GM12891 (cell line): ENCODE measurements around the gene SCNN1A.
A peak's percentile ranks its signal among the peaks of the same experiment; 100 is the strongest.

ENCODE experiments used
- POLR2A ChIP-seq: IDR thresholded peaks from 2 replicates; pipeline ENCODE4 v1.6.1; 2011; ENCODE audit warnings: low read depth, low read length, control low read depth
- POLR2AphosphoS5 ChIP-seq: IDR thresholded peaks from 2 replicates; pipeline ENCODE4 v1.6.1; 2011; ENCODE audit warnings: low read depth, low read length, control low read depth
- POU2F2 ChIP-seq: IDR thresholded peaks from 2 replicates; pipeline ENCODE4 v1.6.1; 2011; ENCODE audit warnings: low read depth, mild to moderate bottlenecking, control low read depth, low read length, moderate library complexity

GRCh38 chr12:6335451-6336078, 39.8 kb downstream of the SCNN1A start:
- peak; percentile 22; the same call in 1 of the 2 replicates for TF ChIP-seq POLR2A
- TF ChIP-seq POLR2AphosphoS5 = no peak
- TF ChIP-seq POU2F2 = peak; percentile 31; the same call in 1 of the 2 replicates
